ENCODE data around the gene MMS22L. TPM values are rescaled to one million over a fixed set of nuclear protein-coding genes. Genes with fewer than 3 reads are reported as not detected.

Gene MMS22L
- total and polyA plus RNA-seq, 10 of the 15 experiments (the other 5 are each of a cell fraction or from before 2014, with no cell fraction given): 5.0 to 33.9 (median 18.7) TPM

GRCh38 chr6:97218912-97219311 lies 64.1 kb downstream of the MMS22L start:
- no peaks in the 10 kb centered on the region for H3K79me2 ChIP-seq (ENCODE audit: control insufficient read depth, insufficient read depth, low read length)
- no peaks in the 10 kb centered on the region for H3K27me3 ChIP-seq (replicated peaks in 1 of 2; ENCODE audit: control insufficient read depth in 2 of 2, insufficient read depth in 2 of 2, low read length in 1 of 2)
- no peak overlapping the region for H3K9ac ChIP-seq (ENCODE audit: control insufficient read depth, insufficient read depth, low read length)
- no peak for DNase-seq (ENCODE audit: low read depth, low spot score)
- H2AFZ ChIP-seq (ENCODE audit: control insufficient read depth, low read depth, low read length): no peak overlapping the region
- ATAC-seq: no peak
- ChIA-PET POLR2A (interaction anchor here (0.6 to 0.7 kb wide), 2 partner anchors 9 to 31 kb away, joined by 3 to 6 read pairs; no protein-coding TSS in a partner anchor), SMC1A (ENCODE audit: uncharacterized antibody, unreplicated experiment) (interaction anchor here (0.8 to 1.1 kb wide), 3 partner anchors 9 to 29 kb away, joined by 3 to 4 read pairs (median 4); no protein-coding TSS in a partner anchor), CTCF (interaction anchor here (0.9 to 1.6 kb wide), 4 partner anchors 12 to 20 kb away, joined by 3 to 5 read pairs (median 4); no protein-coding TSS in a partner anchor), RAD21 (ENCODE audit: unreplicated experiment) (interaction anchor here (1.0 kb wide), 1 partner anchor 19 kb away, joined by 3 read pairs; no protein-coding TSS in a partner anchor)
- in situ Hi-C loops (cut with MboI): no loop called here
- FAIRE-seq: no peak
- H3K4me3 ChIP-seq: no peak overlapping the region
- no peaks in the 10 kb centered on the region for H4K20me1 ChIP-seq (ENCODE audit: control insufficient read depth, insufficient read depth)
- no peak overlapping the region for H3K4me2 ChIP-seq (ENCODE audit: control insufficient read depth, insufficient read depth)
- BruUV-seq (replicated peaks): no TSS peak
- H3K27ac ChIP-seq (ENCODE audit: control insufficient read depth, insufficient read depth): no peak overlapping the region
- intact Hi-C loops (cut with micrococcal nuclease; ENCODE audit: unreplicated experiment): no loop called here
- no peaks in the 10 kb centered on the region for H3K9me3 ChIP-seq (replicated peaks; ENCODE audit: control insufficient read depth, insufficient read depth, low read length)
- 100% methylated on average over 4 of the region's 4 CpGs for WGBS (ENCODE audit: insufficient coverage, insufficient replicate concordance, low lambda C conversion rate, missing lambda C conversion rate)
- H3K4me1 ChIP-seq (ENCODE audit: control insufficient read depth, insufficient read depth, low read length): no peaks in the 10 kb centered on the region
- no peaks in the 10 kb centered on the region for H3K36me3 ChIP-seq (ENCODE audit: control insufficient read depth in 2 of 2, insufficient read depth in 2 of 2, low read length in 1 of 2)
- no peak for TF ChIP-seq ESRRA (IDR thresholded peaks at IDR 0.05; ENCODE audit: low read length)
- no peak for TF ChIP-seq RFX5 (IDR thresholded peaks at IDR 0.05; ENCODE audit: low read depth, low read length)
- no peak for TF ChIP-seq CBFB (IDR thresholded peaks at IDR 0.05; ENCODE audit: low read depth)
- no peak for TF ChIP-seq HDAC6 (IDR thresholded peaks at IDR 0.05; ENCODE audit: unreplicated experiment)

GRCh38 chr6:97215157-97215769 lies 67.8 kb downstream of the MMS22L start:
- no peak for DNase-seq (ENCODE audit: low read depth, low spot score)
- no peaks in the 10 kb centered on the region for H3K9me3 ChIP-seq (replicated peaks; ENCODE audit: control insufficient read depth, insufficient read depth, low read length)
- RAD21 ChIA-PET (ENCODE audit: unreplicated experiment): interaction anchor here (0.9 to 2.2 kb wide), 5 partner anchors 8 to 178 kb away, joined by 3 to 9 read pairs (median 4); no protein-coding TSS in a partner anchor
- in situ Hi-C loops (cut with MboI): no loop called here
- H3K27me3 ChIP-seq (replicated peaks in 1 of 2; ENCODE audit: control insufficient read depth in 2 of 2, insufficient read depth in 2 of 2, low read length in 1 of 2): no peaks in the 10 kb centered on the region
- no peak overlapping the region for H3K9ac ChIP-seq (ENCODE audit: control insufficient read depth, insufficient read depth, low read length)
- POLR2A ChIA-PET: interaction anchor here (0.7 to 1.0 kb wide), 3 partner anchors 12 to 80 kb away, joined by 3 to 5 read pairs (median 3); no protein-coding TSS in a partner anchor
- SMC1A ChIA-PET (ENCODE audit: uncharacterized antibody, unreplicated experiment): interaction anchor here (0.7 to 1.3 kb wide), 8 partner anchors 8 to 80 kb away, joined by 3 to 5 read pairs (median 4); no protein-coding TSS in a partner anchor
- H2AFZ ChIP-seq (ENCODE audit: control insufficient read depth, low read depth, low read length): no peak overlapping the region
- no peaks in the 10 kb centered on the region for H3K36me3 ChIP-seq (ENCODE audit: control insufficient read depth in 2 of 2, insufficient read depth in 2 of 2, low read length in 1 of 2)
- FAIRE-seq: no peak
- CTCF ChIA-PET: interaction anchor here (0.6 to 3.9 kb wide), 12 partner anchors 10 to 225 kb away, joined by 3 to 39 read pairs (median 4); no protein-coding TSS in a partner anchor
- H3K4me1 ChIP-seq (ENCODE audit: control insufficient read depth, insufficient read depth, low read length): no peaks in the 10 kb centered on the region
- H3K27ac ChIP-seq (ENCODE audit: control insufficient read depth, insufficient read depth): no peak overlapping the region
- TF ChIP-seq RAD21 (IDR thresholded peaks at IDR 0.05; ENCODE audit: insufficient read depth, low read depth, low read length): peak; percentile 55
- no peak for TF ChIP-seq RBBP5 (conservative IDR thresholded peaks at IDR 0.05)
- TF ChIP-seq CTCF (IDR thresholded peaks at IDR 0.05 in 2 of 3, conservative IDR thresholded peaks at IDR 0.05 in 1 of 3; ENCODE audit: control insufficient read depth in 2 of 3, extremely low read depth in 1 of 3, insufficient read depth in 1 of 3, low read depth in 3 of 3, low read length in 3 of 3): peak; percentile 9 to 31 (median 16); a peak in 4 of 6 replicates
- no peaks in the 10 kb centered on the region for H3K79me2 ChIP-seq (ENCODE audit: control insufficient read depth, insufficient read depth, low read length)
- no peak overlapping the region for H3K4me3 ChIP-seq
- intact Hi-C loops (cut with micrococcal nuclease; ENCODE audit: unreplicated experiment): no loop called here
- ATAC-seq: peak; percentile 34; the same call in 1 of the 3 replicates
- no peaks in the 10 kb centered on the region for H4K20me1 ChIP-seq (ENCODE audit: control insufficient read depth, insufficient read depth)
- no peak overlapping the region for H3K4me2 ChIP-seq (ENCODE audit: control insufficient read depth, insufficient read depth)
- no TSS peak for BruUV-seq (replicated peaks)
- WGBS (ENCODE audit: insufficient coverage, insufficient replicate concordance, low lambda C conversion rate, missing lambda C conversion rate): 82% methylated on average over 6 of the region's 6 CpGs
